KMS-11 (cell line): ENCODE results near the gene CBFA2T3.

ENCODE experiments used
- H2AFZ ChIP-seq: fragments of 200-600 bp; sonication (generic); 2 replicates; pipeline ENCODE4 v1.6.1; 2016; ENCODE audit warnings: antibody characterized with exemption, mixed run types, low read depth
- H3K27ac ChIP-seq: fragments of 200-600 bp; sonication (generic); 2 replicates; pipeline ENCODE4 v1.6.1; 2016; ENCODE audit warnings: mild to moderate bottlenecking, mixed run types
- H3K27me3 ChIP-seq: fragments of 200-600 bp; sonication (generic); 2 replicates; pipeline ENCODE4 v1.6.1; 2017; ENCODE audit warnings: mild to moderate bottlenecking, low read depth, mixed run types, moderate library complexity; ENCODE audit not compliant: insufficient read depth
- H3K36me3 ChIP-seq: fragments of 200-600 bp; sonication (generic); 2 replicates; pipeline ENCODE4 v1.6.1; 2017; ENCODE audit warnings: mild to moderate bottlenecking, mixed run types; ENCODE audit not compliant: insufficient read depth
- H3K4me1 ChIP-seq: fragments of 200-600 bp; sonication (generic); 2 replicates; pipeline ENCODE4 v1.6.1; 2016; ENCODE audit warnings: mild to moderate bottlenecking, low read depth, mixed run types; ENCODE audit not compliant: poor library complexity, severe bottlenecking
- H3K4me2 ChIP-seq: fragments of 200-600 bp; sonication (generic); 2 replicates; pipeline ENCODE4 v1.7.0; 2016; ENCODE audit warnings: mild to moderate bottlenecking, mixed run types
- H3K4me3 ChIP-seq: fragments of 200-600 bp; sonication (generic); IDR thresholded peaks from 2 replicates; pipeline ENCODE4 v1.6.1; 2017; ENCODE audit warnings: low read depth, low read length, mixed read lengths; ENCODE audit not compliant: insufficient read depth
- H3K79me2 ChIP-seq: fragments of 200-600 bp; sonication (generic); 2 replicates; pipeline ENCODE4 v1.6.1; 2016; ENCODE audit warnings: low read depth, mixed run types; ENCODE audit not compliant: insufficient read depth
- H3K9ac ChIP-seq: fragments of 200-600 bp; sonication (generic); 2 replicates; pipeline ENCODE4 v1.6.1; 2016; ENCODE audit warnings: mild to moderate bottlenecking, mixed run types
- H4K20me1 ChIP-seq: fragments of 200-600 bp; sonication (generic); 2 replicates; pipeline ENCODE4 v1.6.1; 2016; ENCODE audit warnings: mild to moderate bottlenecking, mixed run types; ENCODE audit not compliant: insufficient read depth
- CTCF ChIP-seq: fragments of 200-600 bp; sonication (generic); conservative IDR thresholded peaks from 2 replicates; pipeline ENCODE4 v1.6.1; 2017; ENCODE audit warnings: low read depth, mild to moderate bottlenecking, antibody characterized with exemption, low read length, moderate library complexity, mixed read lengths

Gene CBFA2T3

GRCh38 chr16:88936556-88937205 is 40.3 kb downstream of the CBFA2T3 start:
- Histone ChIP-seq H3K4me3 (no peak overlapping the region), H4K20me1 (no peaks in the 10 kb centered on the region), H3K4me1 (no peaks in the 10 kb centered on the region), H3K9ac (no peak overlapping the region), H3K27ac (no peak overlapping the region), H3K36me3 (no peaks in the 10 kb centered on the region), H3K79me2 (no peaks in the 10 kb centered on the region), H2AFZ (no peak overlapping the region), H3K4me2 (no peak overlapping the region), H3K27me3 (peaks cover 59% of the 10 kb centered on the region)
- no peak for TF ChIP-seq CTCF

- Histone ChIP-seq H2AFZ (no peak overlapping the region), H3K27ac (no peak overlapping the region), H3K4me2 (no peak overlapping the region), H3K4me1 (no peaks in the 10 kb centered on the region), H3K36me3 (no peaks in the 10 kb centered on the region), H3K4me3 (no peak overlapping the region), H3K9ac (no peak overlapping the region), H3K27me3 (peaks cover 65% of the 10 kb centered on the region), H4K20me1 (no peaks in the 10 kb centered on the region), H3K79me2 (no peaks in the 10 kb centered on the region)
- no peak for TF ChIP-seq CTCF
These were observed 40.9 kb downstream of the CBFA2T3 start for GRCh38 chr16:88936008-88936555.

GRCh38 chr16:88934066-88934667 is 42.8 kb downstream of the CBFA2T3 start:
- H4K20me1 ChIP-seq = no peaks in the 10 kb centered on the region
- H3K4me1 ChIP-seq = no peaks in the 10 kb centered on the region
- H3K9ac ChIP-seq = no peak overlapping the region
- H2AFZ ChIP-seq = no peak overlapping the region
- no peaks in the 10 kb centered on the region for H3K36me3 ChIP-seq
- peaks cover 64% of the 10 kb centered on the region for H3K27me3 ChIP-seq
- TF ChIP-seq CTCF = no peak
- H3K79me2 ChIP-seq = no peaks in the 10 kb centered on the region
- H3K4me2 ChIP-seq = no peak overlapping the region
- no peak overlapping the region for H3K4me3 ChIP-seq
- no peak overlapping the region for H3K27ac ChIP-seq

- Histone ChIP-seq H3K27me3 (peaks cover 51% of the 10 kb centered on the region), H3K27ac (no peak overlapping the region), H3K4me1 (no peaks in the 10 kb centered on the region), H3K79me2 (no peaks in the 10 kb centered on the region), H3K9ac (no peak overlapping the region), H3K4me2 (no peak overlapping the region), H3K36me3 (no peaks in the 10 kb centered on the region), H2AFZ (no peak overlapping the region), H3K4me3 (no peak overlapping the region), H4K20me1 (no peaks in the 10 kb centered on the region)
- TF ChIP-seq CTCF = no peak
These were observed 44.1 kb downstream of the CBFA2T3 start for GRCh38 chr16:88932929-88933328.
